GM12874 (cell line): Measurements from ENCODE around the gene SUCO.

ENCODE experiments used
- TF ChIP-seq, protein P1 (sequence below): IDR thresholded peaks from 2 replicates; pipeline ENCODE4 v1.5.1; 2011; ENCODE audit warnings: low read depth, mild to moderate bottlenecking, control low read depth, low read length, moderate library complexity; ENCODE audit not compliant: insufficient read depth

The SUCO gene

DNA sequence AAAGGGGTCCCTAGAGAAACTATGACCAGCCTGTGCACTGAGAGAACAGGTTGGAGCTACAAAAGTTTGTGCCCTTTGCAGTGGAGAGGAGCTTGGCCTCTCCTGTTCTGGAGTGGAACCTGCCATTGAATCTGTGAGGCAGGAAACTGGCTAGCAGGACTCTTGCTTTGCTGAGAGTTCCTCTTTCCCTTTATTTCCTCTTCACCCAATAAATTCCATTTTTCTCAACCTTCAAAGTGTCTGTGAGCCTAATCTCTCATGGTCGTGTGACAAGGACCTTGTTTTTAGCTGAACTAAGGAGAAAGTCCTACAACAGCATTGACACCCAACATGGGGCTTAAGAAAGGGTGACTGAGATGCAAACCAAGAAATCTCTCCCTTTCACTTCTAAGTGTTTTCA lies 83.2 kb downstream of the SUCO start:
- TF ChIP-seq, protein P1, sequence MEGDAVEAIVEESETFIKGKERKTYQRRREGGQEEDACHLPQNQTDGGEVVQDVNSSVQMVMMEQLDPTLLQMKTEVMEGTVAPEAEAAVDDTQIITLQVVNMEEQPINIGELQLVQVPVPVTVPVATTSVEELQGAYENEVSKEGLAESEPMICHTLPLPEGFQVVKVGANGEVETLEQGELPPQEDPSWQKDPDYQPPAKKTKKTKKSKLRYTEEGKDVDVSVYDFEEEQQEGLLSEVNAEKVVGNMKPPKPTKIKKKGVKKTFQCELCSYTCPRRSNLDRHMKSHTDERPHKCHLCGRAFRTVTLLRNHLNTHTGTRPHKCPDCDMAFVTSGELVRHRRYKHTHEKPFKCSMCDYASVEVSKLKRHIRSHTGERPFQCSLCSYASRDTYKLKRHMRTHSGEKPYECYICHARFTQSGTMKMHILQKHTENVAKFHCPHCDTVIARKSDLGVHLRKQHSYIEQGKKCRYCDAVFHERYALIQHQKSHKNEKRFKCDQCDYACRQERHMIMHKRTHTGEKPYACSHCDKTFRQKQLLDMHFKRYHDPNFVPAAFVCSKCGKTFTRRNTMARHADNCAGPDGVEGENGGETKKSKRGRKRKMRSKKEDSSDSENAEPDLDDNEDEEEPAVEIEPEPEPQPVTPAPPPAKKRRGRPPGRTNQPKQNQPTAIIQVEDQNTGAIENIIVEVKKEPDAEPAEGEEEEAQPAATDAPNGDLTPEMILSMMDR = no peak

DNA sequence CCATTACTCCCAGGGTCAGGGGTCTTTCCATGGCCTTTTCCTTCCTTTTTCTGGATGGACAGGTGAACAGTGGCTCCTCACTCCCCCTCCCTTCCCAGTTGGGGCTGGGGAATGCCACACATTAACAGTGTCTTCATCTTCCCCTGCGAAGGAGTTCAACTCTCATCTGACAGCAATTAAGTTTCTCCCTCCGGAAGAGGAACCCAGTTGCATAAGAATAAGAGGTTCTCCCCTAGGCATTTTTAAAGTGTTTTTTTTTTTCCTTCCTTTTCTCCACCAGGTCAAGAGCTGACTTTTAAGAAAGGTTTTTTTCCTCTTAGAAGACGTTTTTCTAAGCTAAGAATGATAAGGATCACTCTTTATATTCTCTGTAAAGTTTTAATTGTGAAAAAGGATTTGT lies 83.7 kb downstream of the SUCO start:
- TF ChIP-seq, protein P1 = no peak

DNA sequence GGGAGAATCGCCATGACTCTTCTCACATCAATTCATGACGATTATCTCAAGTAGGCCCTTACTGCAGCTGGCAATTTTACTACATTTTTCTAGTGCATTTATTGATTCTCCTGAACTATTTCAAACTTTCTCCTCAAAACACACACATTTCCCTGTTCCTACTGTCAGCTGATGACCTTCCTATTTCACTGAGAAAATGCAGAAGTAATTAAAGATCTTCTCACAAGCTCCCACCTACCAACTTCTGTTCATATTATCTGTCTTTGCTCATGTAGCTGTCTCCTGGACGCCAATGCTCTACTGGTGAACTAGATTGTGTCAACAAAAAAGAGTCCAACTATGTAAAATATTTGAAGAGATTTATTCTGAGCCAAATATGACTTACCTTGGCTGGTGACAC lies 89.6 kb downstream of the SUCO start:
- TF ChIP-seq, protein P1 = no peak

DNA sequence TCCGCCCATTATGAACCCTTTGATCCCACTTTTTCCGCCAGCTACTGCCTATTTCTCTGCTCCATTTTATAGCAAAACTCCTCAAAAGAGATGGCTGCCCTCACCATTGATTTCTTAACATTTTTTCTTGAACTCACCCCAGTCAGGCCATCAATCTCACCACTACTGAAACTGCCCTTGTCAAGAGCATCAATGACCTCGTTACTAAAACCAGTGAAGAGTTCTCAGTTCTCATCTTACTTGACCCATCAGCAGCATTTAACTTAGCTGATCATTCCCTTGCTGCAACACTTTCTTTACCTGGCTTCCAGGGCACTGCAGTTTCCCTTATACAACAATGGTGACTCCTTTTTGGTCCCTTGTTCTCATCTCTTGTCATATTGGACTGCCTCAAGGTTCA lies 90.8 kb downstream of the SUCO start:
- TF ChIP-seq, protein P1 = no peak

DNA sequence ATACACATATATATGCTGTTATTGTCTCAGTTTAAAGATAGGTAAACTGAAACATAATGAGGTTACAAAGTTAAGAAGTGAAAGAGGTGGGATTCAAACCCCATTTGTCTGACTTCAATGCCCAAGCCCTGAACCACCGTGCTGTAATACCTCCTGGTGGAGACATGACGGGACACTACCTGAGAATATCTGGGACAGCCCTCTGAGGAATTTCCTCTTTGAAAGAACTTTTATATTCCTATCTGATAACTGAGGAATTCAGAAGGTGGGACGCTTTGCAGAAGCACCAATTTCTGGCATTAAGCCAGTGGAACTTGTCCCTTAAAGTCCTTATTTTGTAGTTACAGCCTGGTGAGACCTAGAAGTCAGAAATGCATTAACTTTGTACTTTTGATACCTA lies 93.9 kb downstream of the SUCO start:
- TF ChIP-seq, protein P1 = no peak

DNA sequence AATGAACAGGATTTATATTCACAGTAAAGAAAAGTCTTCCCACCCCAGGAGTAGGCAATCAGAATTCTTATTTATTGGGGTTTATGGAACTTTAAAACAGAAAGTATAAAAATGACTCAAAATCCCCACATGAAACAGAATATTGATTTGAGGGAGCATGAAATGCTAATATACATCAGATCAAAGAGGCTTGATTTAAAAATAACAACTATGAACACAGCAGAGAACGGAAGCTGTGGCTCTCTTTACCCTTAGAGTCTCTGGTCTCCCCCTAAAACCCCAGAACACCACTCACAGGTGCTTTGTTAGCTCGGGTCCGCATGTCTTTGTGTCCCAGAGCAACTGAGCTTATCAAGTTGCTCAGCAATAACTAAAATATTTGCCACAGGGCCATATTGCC lies 94.8 kb downstream of the SUCO start:
- TF ChIP-seq, protein P1 = no peak

DNA sequence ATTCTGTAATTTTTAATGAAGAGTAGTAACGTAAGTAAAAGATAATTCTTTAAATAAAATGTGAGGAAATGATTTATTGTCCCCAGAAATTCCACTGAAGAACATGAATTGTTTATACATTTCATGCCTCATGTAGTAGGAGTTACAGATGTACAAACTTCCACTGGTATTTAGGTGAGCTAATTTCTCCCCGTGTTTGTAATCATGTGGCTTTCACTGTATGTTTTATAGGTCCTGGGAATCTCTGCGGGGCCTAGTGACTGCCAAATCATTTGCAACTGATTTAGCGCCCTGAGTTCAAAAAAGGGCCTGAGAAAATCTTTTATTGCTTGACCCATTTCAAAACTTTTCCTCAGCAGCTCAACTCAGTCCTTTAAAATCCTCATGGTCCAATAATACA lies 95.5 kb downstream of the SUCO start:
- TF ChIP-seq, protein P1 = no peak

DNA sequence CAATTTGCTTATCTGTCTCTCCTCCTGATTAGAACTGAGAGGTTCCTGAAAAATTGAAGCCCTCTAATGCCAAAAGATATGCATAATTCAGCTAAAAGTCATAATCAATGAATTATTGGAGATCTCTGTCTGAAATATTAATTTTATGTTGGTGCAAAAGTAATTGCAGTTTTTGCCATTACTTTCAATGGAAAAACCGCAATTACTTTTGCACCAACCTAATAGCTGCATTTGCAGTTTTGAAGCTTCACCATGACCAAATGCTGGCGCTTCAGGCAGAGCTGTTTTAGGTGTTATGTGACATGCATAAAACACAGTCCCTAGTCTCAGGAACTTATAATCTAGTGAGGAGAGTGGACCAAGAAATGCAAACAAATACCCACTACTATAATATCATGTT lies 96.2 kb downstream of the SUCO start:
- TF ChIP-seq, protein P1 = no peak
